HepG2 (cell line): ENCODE measurements around the gene ZMIZ1. TPM values are rescaled to one million over a fixed set of nuclear protein-coding genes. Genes with fewer than 3 reads are reported as not detected.
"Not testable (repeated sequence)": the region's sequence is repeated elsewhere in the genome, so short reads cannot be mapped to it uniquely, and the experiment has no call there.

Experiments used
- ATAC-seq: fragments of 200-7000 bp; cut with Tn5 transposase; 3 replicates; pipeline ENCODE4 v1.9.1; 2020; ENCODE audit warnings: mild to moderate bottlenecking, moderate library complexity
- BruUV-seq: library from RNA; stranded (reverse); fragments of 400-500 nt; replicated peaks from 2 replicates; lab custom pipeline; 2021; lab: Mats Ljungman, UMichigan
- CTCF ChIA-PET: fragments of 300-600 bp; formaldehyde crosslinking; extraction: SDS; loops from one replicate; lab custom pipeline; 2021; ENCODE audit warnings: low total read pairs, inconsistent platforms, low intra/inter-chr PET ratio; lab: Yijun Ruan, JAX
- POLR2A ChIA-PET: fragments of 350-600 bp; sonication (Branson Sonifier 250); formaldehyde crosslinking; loops from one replicate; lab custom pipeline; 2020; ENCODE audit warnings: antibody characterized with exemption, inconsistent platforms; lab: Yijun Ruan, JAX
- DNase-seq: peaks from one replicate; pipeline ENCODE4 v3.0.0-alpha.2; 2015; ENCODE audit warnings: low spot score
- FAIRE-seq: peaks from 3 replicates; lab custom pipeline; 2011; peaks lifted over from hg19 to GRCh38; lab: Jason Lieb, UNC
- H2AFZ ChIP-seq: one replicate; pipeline ENCODE4 v1.6.1; 2011; ENCODE audit warnings: low read length, inconsistent platforms
- H3K27ac ChIP-seq: fragments of 300-600 bp; 3 replicates; pipeline ENCODE4 v1.8.0; 2011; ENCODE audit warnings: mixed run types, mild to moderate bottlenecking, mixed read lengths, low read length, inconsistent platforms; ENCODE audit not compliant: insufficient read depth; ENCODE audit errors: extremely low read length
- H3K27me3 ChIP-seq, 2 experiments: fragments of 200-600 bp in 1 of 2; 2 replicates in 1 of 2; 3 replicates in 1 of 2; pipeline versions ENCODE4 v1.6.0 to v1.8.0; 2011; ENCODE audit warnings: low read length in 2 of 2, mild to moderate bottlenecking in 2 of 2, moderate library complexity in 2 of 2, inconsistent platforms in 1 of 2; ENCODE audit not compliant: insufficient read depth in 2 of 2, control insufficient read depth in 1 of 2
- H3K36me3 ChIP-seq, 2 experiments: fragments of 200-600 bp in 1 of 2; replicated peaks in 1 of 2; 2 replicates in 1 of 2; 3 replicates in 1 of 2; pipeline versions ENCODE4 v1.5.1 to v1.8.0; 2011; ENCODE audit warnings: low read length in 2 of 2, inconsistent platforms in 1 of 2; ENCODE audit not compliant: insufficient read depth in 2 of 2, control insufficient read depth in 1 of 2
- H3K4me1 ChIP-seq: 2 replicates; pipeline ENCODE4 v1.5.1; 2012; ENCODE audit warnings: low read length, inconsistent platforms; ENCODE audit not compliant: insufficient read depth
- H3K4me2 ChIP-seq: 2 replicates; pipeline ENCODE4 v1.6.0; 2011; ENCODE audit warnings: low read depth, low read length, inconsistent platforms
- H3K4me3 ChIP-seq, 3 experiments: fragments of 200-600 bp in 1 of 3; sonication (generic), shearing (Covaris generic) in 1 of 3; replicated peaks in 1 of 3; 2 replicates each; pipeline ENCODE4 v1.5.1; 2011 to 2016; ENCODE audit warnings: low read length in 3 of 3, inconsistent platforms in 2 of 3, low read depth in 2 of 3, mild to moderate bottlenecking in 2 of 3, control low read depth in 1 of 3, mixed read lengths in 1 of 3; ENCODE audit not compliant: insufficient read depth in 1 of 3
- H3K79me2 ChIP-seq: one replicate; pipeline ENCODE4 v1.6.1; 2011; ENCODE audit warnings: low read length, inconsistent platforms; ENCODE audit not compliant: insufficient read depth
- H3K9ac ChIP-seq: 2 replicates; pipeline ENCODE4 v1.6.0; 2011; ENCODE audit warnings: mild to moderate bottlenecking, low read depth, low read length, inconsistent platforms; ENCODE audit not compliant: insufficient read depth
- H3K9me3 ChIP-seq: 2 replicates; pipeline ENCODE4 v1.5.1; 2012; ENCODE audit warnings: mild to moderate bottlenecking, low read length
- H4K20me1 ChIP-seq: 2 replicates; pipeline ENCODE4 v1.6.0; 2011; ENCODE audit warnings: inconsistent platforms, mild to moderate bottlenecking, low read length, moderate library complexity; ENCODE audit not compliant: insufficient read depth
- FOSL2 ChIP-seq: sonication (generic); formaldehyde crosslinking; IDR thresholded peaks from 2 replicates; pipeline ENCODE4 v1.4.0; 2020; ENCODE audit warnings: missing genetic modification reagents
- MED1 ChIP-seq: sonication (generic); formaldehyde crosslinking; IDR thresholded peaks from 2 replicates; pipeline ENCODE4 v1.4.0; 2020; ENCODE audit warnings: missing genetic modification reagents
- ZNF12 ChIP-seq: sonication (generic); formaldehyde crosslinking; IDR thresholded peaks from 2 replicates; pipeline ENCODE4 v1.5.0; 2020; ENCODE audit warnings: missing genetic modification reagents
- ZNF891 ChIP-seq: sonication (generic); formaldehyde crosslinking; IDR thresholded peaks from 2 replicates; pipeline ENCODE4 v1.5.0; 2020; ENCODE audit warnings: mild to moderate bottlenecking, missing genetic modification reagents
- WGBS: methylation state at CpG from one replicate; pipeline ENCODE4 v1.1.6; 2017; ENCODE audit warnings: low lambda C conversion rate; 5-methylcytosine and 5-hydroxymethylcytosine counted together
- in situ Hi-C: cut with HindIII; loops from 2 replicates; pipeline ENCODE4 v1.10.0; 2017; ENCODE audit warnings: low pct_unique_long_range_greater_than_20kb; ENCODE audit not compliant: extremely low pct_ligation_motif_present
- intact Hi-C: fragments of 100-400 bp; cut with micrococcal nuclease; formaldehyde crosslinking; loops from one replicate; pipeline ENCODE4 v1.10.0; 2022; ENCODE audit not compliant: unreplicated experiment
- polyA plus RNA-seq, 8 experiments: library from polyadenylated mRNA; depleted of rRNA in 3 of 8; stranded (reverse) in 7 of 8; unstranded in 1 of 8; fragments of >200 nt; fragmentation: Illumina TruSeq in 4 of 8; extraction: Trizol in 4 of 8; gene quantifications; 2 replicates each; pipeline versions ENCODE4 v1.2.1 to v1.2.3, GENCODE V29; 2011 to 2016; ENCODE audit warnings: low read depth in 4 of 8, missing spikeins in 1 of 8, mixed read lengths in 1 of 8; ENCODE audit not compliant: insufficient read depth in 1 of 8
- total RNA-seq, 5 experiments: library from RNA; depleted of rRNA; stranded (reverse); fragments of >200 nt; fragmentation: Illumina TruSeq; extraction: Trizol; gene quantifications; 2 replicates each; pipeline ENCODE4 v1.2.3, GENCODE V29; 2016; ENCODE audit warnings: low read depth in 1 of 5
- TF ChIP-seq, protein P1 (sequence below): sonication (generic); formaldehyde crosslinking; IDR thresholded peaks from 2 replicates; pipeline ENCODE4 v1.4.0; 2020; ENCODE audit warnings: mild to moderate bottlenecking, missing genetic modification reagents

ZMIZ1 gene
- total and polyA plus RNA-seq, 2 of the 13 experiments (the other 11 are each of a cell fraction or from before 2014, with no cell fraction given) = 5.3 to 10.2 TPM

DNA sequence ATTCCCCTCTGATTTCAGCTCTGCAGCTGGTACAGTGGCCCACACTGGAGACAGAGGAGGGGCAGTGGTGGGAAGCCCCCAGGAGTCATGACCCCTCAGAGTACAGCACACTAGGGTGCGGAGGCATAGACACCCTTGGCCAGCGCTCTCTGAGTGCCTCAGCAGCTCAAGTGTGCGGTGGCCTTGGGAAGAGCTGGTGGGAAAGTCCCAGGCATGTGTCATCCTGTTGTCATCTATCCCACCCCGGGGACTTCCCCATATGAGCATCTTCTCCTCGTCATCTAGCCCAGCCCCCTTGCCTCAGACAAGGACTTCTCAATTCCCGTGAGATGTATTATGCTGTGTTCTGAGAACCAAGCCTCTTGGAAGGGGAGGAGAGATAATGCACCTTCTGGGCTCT is 262.9 kb downstream of the ZMIZ1 start (continued):
- TF ChIP-seq, protein P1, sequence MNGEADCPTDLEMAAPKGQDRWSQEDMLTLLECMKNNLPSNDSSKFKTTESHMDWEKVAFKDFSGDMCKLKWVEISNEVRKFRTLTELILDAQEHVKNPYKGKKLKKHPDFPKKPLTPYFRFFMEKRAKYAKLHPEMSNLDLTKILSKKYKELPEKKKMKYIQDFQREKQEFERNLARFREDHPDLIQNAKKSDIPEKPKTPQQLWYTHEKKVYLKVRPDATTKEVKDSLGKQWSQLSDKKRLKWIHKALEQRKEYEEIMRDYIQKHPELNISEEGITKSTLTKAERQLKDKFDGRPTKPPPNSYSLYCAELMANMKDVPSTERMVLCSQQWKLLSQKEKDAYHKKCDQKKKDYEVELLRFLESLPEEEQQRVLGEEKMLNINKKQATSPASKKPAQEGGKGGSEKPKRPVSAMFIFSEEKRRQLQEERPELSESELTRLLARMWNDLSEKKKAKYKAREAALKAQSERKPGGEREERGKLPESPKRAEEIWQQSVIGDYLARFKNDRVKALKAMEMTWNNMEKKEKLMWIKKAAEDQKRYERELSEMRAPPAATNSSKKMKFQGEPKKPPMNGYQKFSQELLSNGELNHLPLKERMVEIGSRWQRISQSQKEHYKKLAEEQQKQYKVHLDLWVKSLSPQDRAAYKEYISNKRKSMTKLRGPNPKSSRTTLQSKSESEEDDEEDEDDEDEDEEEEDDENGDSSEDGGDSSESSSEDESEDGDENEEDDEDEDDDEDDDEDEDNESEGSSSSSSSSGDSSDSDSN (CRISPR knock-in tag) = no peak
- TF ChIP-seq ZNF12 (no peak), ZNF891 (0 out of 2 replicates have a peak, but pooled peaks have one; percentile 17), MED1 (CRISPR knock-in tag) (no peak), FOSL2 (CRISPR knock-in tag) (peak; percentile 64)

DNA sequence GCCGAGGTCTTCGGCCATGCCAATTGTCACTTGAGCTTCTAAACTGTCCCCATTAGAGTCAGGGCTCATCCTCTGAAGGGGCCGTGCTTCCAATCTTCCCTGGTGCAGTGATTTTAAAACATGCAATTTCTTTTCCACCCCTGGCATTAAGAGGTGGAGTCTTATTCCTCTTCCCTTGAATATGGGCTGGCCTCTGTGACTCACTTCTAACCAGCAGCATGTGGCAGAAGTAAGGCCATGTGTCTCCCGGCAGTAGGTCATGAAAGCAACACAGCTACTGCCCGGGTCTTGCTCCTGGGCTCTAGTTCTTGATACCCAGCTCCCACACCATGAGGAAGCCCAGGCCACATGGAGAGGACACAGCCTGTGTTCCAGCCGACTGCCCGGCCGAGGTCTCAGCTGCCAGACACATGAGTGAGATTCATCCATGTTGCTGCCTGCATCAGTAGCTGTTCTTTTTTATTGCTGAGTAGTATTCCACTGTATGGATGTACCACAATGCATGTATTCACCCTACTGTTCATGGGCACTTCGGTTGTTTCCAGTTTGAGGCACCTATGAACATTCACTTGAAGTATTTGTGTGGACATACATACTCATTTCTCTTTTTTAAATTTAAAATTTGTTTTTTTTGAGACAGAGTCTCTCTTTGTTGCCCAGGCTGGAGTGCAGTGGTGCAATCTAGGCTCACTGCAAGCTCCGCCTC is 264.0 kb downstream of the ZMIZ1 start:
- POLR2A ChIA-PET, H2AFZ ChIP-seq, BruUV-seq, H3K79me2 ChIP-seq, in situ Hi-C loops, intact Hi-C loops, FAIRE-seq, H3K27ac ChIP-seq, H3K4me2 ChIP-seq, DNase-seq, ATAC-seq, H3K9me3 ChIP-seq, H3K36me3 ChIP-seq, H3K9ac ChIP-seq, CTCF ChIA-PET, H3K4me3 ChIP-seq, H3K27me3 ChIP-seq, H4K20me1 ChIP-seq: not testable (repeated sequence)
- peaks cover 62% of the 10 kb centered on the region for H3K4me1 ChIP-seq
- WGBS = 85% methylated on average over 2 of the region's 10 CpGs
